Loucy (cell line): ENCODE results near the gene C3orf49.

Experiments
- H2AFZ ChIP-seq: fragments of 200-600 bp; sonication (generic); 2 replicates; pipeline ENCODE4 v1.6.0; 2016; ENCODE audit warnings: antibody characterized with exemption, mild to moderate bottlenecking, low read length, moderate library complexity
- H3F3A ChIP-seq: fragments of 200-600 bp; 2 replicates; pipeline ENCODE4 v1.6.0; 2016; ENCODE audit warnings: antibody characterized with exemption, low read depth, mild to moderate bottlenecking
- H3K27me3 ChIP-seq: fragments of 200-600 bp; sonication (generic); 2 replicates; pipeline ENCODE4 v1.6.1; 2014; ENCODE audit warnings: low read length, mild to moderate bottlenecking; ENCODE audit not compliant: insufficient read depth, poor library complexity, severe bottlenecking
- H3K36me3 ChIP-seq: fragments of 200-600 bp; sonication (generic); 2 replicates; pipeline ENCODE4 v1.6.1; 2016; ENCODE audit warnings: low read length; ENCODE audit not compliant: insufficient read depth
- H3K4me1 ChIP-seq: fragments of 200-600 bp; sonication (generic); 2 replicates; pipeline ENCODE4 v1.5.1; 2014; ENCODE audit warnings: low read length, mild to moderate bottlenecking; ENCODE audit not compliant: insufficient read depth, poor library complexity, severe bottlenecking
- H3K4me2 ChIP-seq: fragments of 200-600 bp; sonication (generic); 2 replicates; pipeline ENCODE4 v1.6.0; 2014; ENCODE audit warnings: antibody characterized with exemption, low read length, low read depth, mild to moderate bottlenecking; ENCODE audit not compliant: poor library complexity, severe bottlenecking
- H3K4me3 ChIP-seq: fragments of 200-600 bp; sonication (generic); 2 replicates; pipeline ENCODE4 v1.5.1; 2014; ENCODE audit warnings: low read length, mild to moderate bottlenecking, mixed read lengths; ENCODE audit not compliant: poor library complexity, severe bottlenecking
- H3K79me2 ChIP-seq: fragments of 200-600 bp; sonication (generic); 2 replicates; pipeline ENCODE4 v1.6.1; 2014; ENCODE audit warnings: low read length; ENCODE audit not compliant: insufficient read depth
- H3K9ac ChIP-seq: fragments of 200-600 bp; sonication (generic); 2 replicates; pipeline ENCODE4 v1.6.0; 2014; ENCODE audit warnings: mild to moderate bottlenecking, low read depth, low read length, moderate library complexity; ENCODE audit not compliant: poor library complexity, severe bottlenecking
- H3K9me2 ChIP-seq: fragments of 200-600 bp; sonication (generic); replicated peaks from 2 replicates; pipeline ENCODE4 v1.6.1; 2016; ENCODE audit warnings: low read depth, low read length, mixed read lengths
- H3K9me3 ChIP-seq: fragments of 200-600 bp; sonication (generic); 2 replicates; pipeline ENCODE4 v1.6.1; 2014; ENCODE audit warnings: mild to moderate bottlenecking, antibody characterized with exemption, low read length, low read depth; ENCODE audit not compliant: insufficient read depth
- H4K20me1 ChIP-seq: fragments of 200-600 bp; sonication (generic); 2 replicates; pipeline ENCODE4 v1.6.0; 2014; ENCODE audit warnings: antibody characterized with exemption, low read length, mild to moderate bottlenecking; ENCODE audit not compliant: insufficient read depth, poor library complexity, severe bottlenecking
- CTCF ChIP-seq: fragments of 200-600 bp; sonication (generic); conservative IDR thresholded peaks from 2 replicates; pipeline ENCODE4 v1.5.1; 2014; ENCODE audit warnings: mild to moderate bottlenecking, antibody characterized with exemption, low read length
- EZH2phosphoT487 ChIP-seq: fragments of 200-600 bp; IDR thresholded peaks from 2 replicates; pipeline ENCODE4 v1.6.1; 2018; ENCODE audit warnings: antibody characterized with exemption, mild to moderate bottlenecking, moderate library complexity, borderline replicate concordance

Gene C3orf49

GRCh38 chr3:63819151-63819398, at the start of gene C3orf49:
Gene C3orf49, plus strand, starts transcription at chr3:63819299. Its CDS starts 173 bp downstream, at chr3:63819472.
- Histone ChIP-seq H4K20me1 (no peaks in the 10 kb centered on the region), H3K36me3 (no peaks in the 10 kb centered on the region), H3K4me2 (no peak within 1 kb of the TSS), H3K9ac (no peak within 1 kb of the TSS), H3K9me3 (no peaks in the 10 kb centered on the region), H3F3A (no peaks in the 10 kb centered on the region), H2AFZ (0 out of 2 replicates have a peak within 1 kb of the TSS, but pooled peaks have one; percentile 15), H3K4me3 (no peak within 1 kb of the TSS), H3K4me1 (no peaks in the 10 kb centered on the region), H3K79me2 (no peaks in the 10 kb centered on the region), H3K9me2 (no peaks in the 10 kb centered on the region), H3K27me3 (no peaks in the 10 kb centered on the region)
- TF ChIP-seq CTCF (no peak), EZH2phosphoT487 (no peak)

- H2AFZ ChIP-seq: no peak overlapping the region
- H3K4me1 ChIP-seq: no peaks in the 10 kb centered on the region
- TF ChIP-seq EZH2phosphoT487: no peak
- no peak for TF ChIP-seq CTCF
- H3K9ac ChIP-seq: no peak overlapping the region
- no peaks in the 10 kb centered on the region for H3K9me2 ChIP-seq
- H3F3A ChIP-seq: no peaks in the 10 kb centered on the region
- no peaks in the 10 kb centered on the region for H3K79me2 ChIP-seq
- H3K9me3 ChIP-seq: no peaks in the 10 kb centered on the region
- H3K4me3 ChIP-seq: no peak overlapping the region
- H3K4me2 ChIP-seq: no peak overlapping the region
- H3K27me3 ChIP-seq: no peaks in the 10 kb centered on the region
- H4K20me1 ChIP-seq: no peaks in the 10 kb centered on the region
- H3K36me3 ChIP-seq: no peaks in the 10 kb centered on the region
Observed at GRCh38 chr3:63774781-63775180, 44.3 kb upstream of the C3orf49 start.

GRCh38 chr3:63779227-63779626, 39.9 kb upstream of the C3orf49 start:
- Histone ChIP-seq H3K9me2 (no peaks in the 10 kb centered on the region), H3K9ac (no peak overlapping the region), H3K9me3 (no peaks in the 10 kb centered on the region), H3K36me3 (no peaks in the 10 kb centered on the region), H3F3A (no peaks in the 10 kb centered on the region), H3K4me1 (no peaks in the 10 kb centered on the region), H2AFZ (no peak overlapping the region), H3K79me2 (no peaks in the 10 kb centered on the region), H3K4me2 (no peak overlapping the region), H3K27me3 (no peaks in the 10 kb centered on the region), H3K4me3 (no peak overlapping the region), H4K20me1 (no peaks in the 10 kb centered on the region)
- TF ChIP-seq EZH2phosphoT487 (no peak), CTCF (no peak)
